H1 (cell line): ENCODE data around the gene CRADD. TPM values are rescaled to one million over a fixed set of nuclear protein-coding genes. Genes with fewer than 3 reads are reported as not detected.

ENCODE experiments used
- ASH2L ChIP-seq: fragments of 200-600, 300-600 bp; sonication (generic); IDR thresholded peaks from one replicate; pipeline ENCODE4 v1.7.1; 2017; ENCODE audit warnings: low read length
- HDAC2 ChIP-seq, 2 experiments: fragments of 300-600 bp in 1 of 2; sonication (generic) in 1 of 2; IDR thresholded peaks; 2 replicates each; pipeline ENCODE4 v1.6.1; 2011 to 2012; ENCODE audit warnings: low read depth in 2 of 2, low read length in 2 of 2, mild to moderate bottlenecking in 2 of 2, moderate library complexity in 2 of 2, borderline replicate concordance in 1 of 2, inconsistent platforms in 1 of 2
- KDM5A ChIP-seq: fragments of 200-600 bp; IDR thresholded peaks from 2 replicates; pipeline ENCODE4 v1.7.1; 2012; ENCODE audit warnings: mild to moderate bottlenecking, low read length, inconsistent platforms, mixed read lengths
- SRF ChIP-seq: IDR thresholded peaks from 2 replicates; pipeline ENCODE4 v1.6.1; 2011; ENCODE audit warnings: mild to moderate bottlenecking, low read depth, low read length, moderate library complexity
- SUZ12 ChIP-seq: fragments of 200-600 bp; sonication (generic); IDR thresholded peaks from 2 replicates; pipeline ENCODE4 v1.6.1; 2012; ENCODE audit warnings: mild to moderate bottlenecking, inconsistent platforms, low read length, moderate library complexity, mixed read lengths
- polyA plus RNA-seq, 7 experiments: library from polyadenylated mRNA; depleted of rRNA in 3 of 7; stranded (reverse) in 5 of 7; unstranded in 2 of 7; fragments of >200 nt in 5 of 7; fragments of 200-250 nt in 2 of 7; gene quantifications; 1 replicate in 5 of 7; 2 replicates in 1 of 7; 4 replicates in 1 of 7; pipeline versions ENCODE4 v1.2.1 to v1.2.3, GENCODE V29; 2011 to 2013; ENCODE audit warnings: missing spikeins in 2 of 7, mixed read lengths in 2 of 7
- total RNA-seq: library from RNA; stranded (reverse); fragmentation: NEBNext Ultra II Directional; extraction: Animal tissue kit (Norgen Biotek cat#: 25700); gene quantifications from 2 replicates; pipeline ENCODE4 v1.2.1, GENCODE V29; 2021
- TF ChIP-seq, protein P1 (sequence below): IDR thresholded peaks from 2 replicates; pipeline ENCODE4 v1.6.1; 2012; ENCODE audit warnings: inconsistent platforms
- TF ChIP-seq, protein P2 (sequence below): IDR thresholded peaks from 2 replicates; pipeline ENCODE4 v1.6.1; 2012; ENCODE audit warnings: low read length, inconsistent platforms

Gene CRADD
- total and polyA plus RNA-seq, 2 of the 8 experiments (the other 6 are each of a cell fraction or from before 2014, with no cell fraction given), result 8.1 to 15.4 TPM

GRCh38 chr12:93677195-93678064, at the start of gene CRADD (continued):
- TF ChIP-seq SRF (0 out of 2 replicates have a peak, but pooled peaks have one; percentile 1), HDAC2 (IDR thresholded peaks at IDR 0.05; ENCODE audit: borderline replicate concordance in 1 of 2, low read depth in 2 of 2, low read length in 2 of 2) (no peak), KDM5A (peak; percentile 71), SUZ12 (no peak), ASH2L (peak; percentile 88)
- TF ChIP-seq, protein P1, sequence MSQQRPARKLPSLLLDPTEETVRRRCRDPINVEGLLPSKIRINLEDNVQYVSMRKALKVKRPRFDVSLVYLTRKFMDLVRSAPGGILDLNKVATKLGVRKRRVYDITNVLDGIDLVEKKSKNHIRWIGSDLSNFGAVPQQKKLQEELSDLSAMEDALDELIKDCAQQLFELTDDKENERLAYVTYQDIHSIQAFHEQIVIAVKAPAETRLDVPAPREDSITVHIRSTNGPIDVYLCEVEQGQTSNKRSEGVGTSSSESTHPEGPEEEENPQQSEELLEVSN, result peak; percentile 50; the same call in 1 of the 2 replicates
- TF ChIP-seq, protein P2, sequence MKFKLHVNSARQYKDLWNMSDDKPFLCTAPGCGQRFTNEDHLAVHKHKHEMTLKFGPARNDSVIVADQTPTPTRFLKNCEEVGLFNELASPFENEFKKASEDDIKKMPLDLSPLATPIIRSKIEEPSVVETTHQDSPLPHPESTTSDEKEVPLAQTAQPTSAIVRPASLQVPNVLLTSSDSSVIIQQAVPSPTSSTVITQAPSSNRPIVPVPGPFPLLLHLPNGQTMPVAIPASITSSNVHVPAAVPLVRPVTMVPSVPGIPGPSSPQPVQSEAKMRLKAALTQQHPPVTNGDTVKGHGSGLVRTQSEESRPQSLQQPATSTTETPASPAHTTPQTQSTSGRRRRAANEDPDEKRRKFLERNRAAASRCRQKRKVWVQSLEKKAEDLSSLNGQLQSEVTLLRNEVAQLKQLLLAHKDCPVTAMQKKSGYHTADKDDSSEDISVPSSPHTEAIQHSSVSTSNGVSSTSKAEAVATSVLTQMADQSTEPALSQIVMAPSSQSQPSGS, result peak; percentile 79
